H4 (cell line): Measurements from ENCODE around the gene CRISPLD2. TPM values are rescaled to one million over a fixed set of nuclear protein-coding genes. Genes with fewer than 3 reads are reported as not detected.
A peak's percentile ranks its signal among the peaks of the same experiment; 100 is the strongest.

ENCODE experiments used
- DNase-seq: peaks from one replicate; pipeline ENCODE4 v3.0.0-alpha.2; 2015; ENCODE audit warnings: low spot score
- total RNA-seq: library from RNA; depleted of rRNA; stranded (reverse); fragments of >200 nt; shearing (Covaris generic); gene quantifications from 2 replicates; pipeline ENCODE4 v1.2.3, GENCODE V29; 2014; rRNA removed

CRISPLD2 gene, protein sequence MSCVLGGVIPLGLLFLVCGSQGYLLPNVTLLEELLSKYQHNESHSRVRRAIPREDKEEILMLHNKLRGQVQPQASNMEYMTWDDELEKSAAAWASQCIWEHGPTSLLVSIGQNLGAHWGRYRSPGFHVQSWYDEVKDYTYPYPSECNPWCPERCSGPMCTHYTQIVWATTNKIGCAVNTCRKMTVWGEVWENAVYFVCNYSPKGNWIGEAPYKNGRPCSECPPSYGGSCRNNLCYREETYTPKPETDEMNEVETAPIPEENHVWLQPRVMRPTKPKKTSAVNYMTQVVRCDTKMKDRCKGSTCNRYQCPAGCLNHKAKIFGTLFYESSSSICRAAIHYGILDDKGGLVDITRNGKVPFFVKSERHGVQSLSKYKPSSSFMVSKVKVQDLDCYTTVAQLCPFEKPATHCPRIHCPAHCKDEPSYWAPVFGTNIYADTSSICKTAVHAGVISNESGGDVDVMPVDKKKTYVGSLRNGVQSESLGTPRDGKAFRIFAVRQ
- 5.7 and 10.3 TPM in 2 replicates for total RNA-seq

DNA sequence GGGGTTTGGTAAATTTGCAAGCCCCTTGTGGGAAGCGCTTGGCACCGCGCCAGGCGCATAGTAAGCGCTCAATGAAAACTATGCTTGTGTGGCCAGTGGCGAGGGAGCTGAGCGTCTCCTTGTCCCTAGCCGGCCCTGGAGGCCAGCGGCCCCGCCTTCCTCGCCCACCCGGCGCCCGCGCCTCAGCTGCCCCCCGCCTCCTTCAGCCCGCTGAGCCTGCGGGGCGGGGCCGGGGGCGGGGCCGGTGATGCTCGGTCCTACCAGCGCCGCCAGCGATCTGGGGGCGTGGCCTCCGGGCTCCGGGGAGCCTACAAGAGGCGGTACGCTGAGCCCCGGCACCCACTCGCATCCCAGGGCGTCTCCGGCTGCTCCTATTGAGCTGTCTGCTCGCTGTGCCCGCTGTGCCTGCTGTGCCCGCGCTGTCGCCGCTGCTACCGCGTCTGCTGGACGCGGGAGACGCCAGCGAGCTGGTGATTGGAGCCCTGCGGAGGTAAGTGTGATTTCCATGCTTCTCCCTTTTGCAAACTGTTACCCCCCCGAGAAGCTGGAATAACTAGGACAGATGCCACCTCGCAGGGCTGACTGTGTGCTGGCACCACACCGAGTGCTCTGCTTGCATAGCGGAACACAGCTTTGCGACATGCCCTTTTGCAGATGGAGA lies at the start of gene CRISPLD2:
CRISPLD2 (plus strand) TSS at position 342 of the 661 bp plus-strand sequence. CDS start 18,511 bp downstream, outside the sequence.
- peak; percentile 88 for DNase-seq

DNA sequence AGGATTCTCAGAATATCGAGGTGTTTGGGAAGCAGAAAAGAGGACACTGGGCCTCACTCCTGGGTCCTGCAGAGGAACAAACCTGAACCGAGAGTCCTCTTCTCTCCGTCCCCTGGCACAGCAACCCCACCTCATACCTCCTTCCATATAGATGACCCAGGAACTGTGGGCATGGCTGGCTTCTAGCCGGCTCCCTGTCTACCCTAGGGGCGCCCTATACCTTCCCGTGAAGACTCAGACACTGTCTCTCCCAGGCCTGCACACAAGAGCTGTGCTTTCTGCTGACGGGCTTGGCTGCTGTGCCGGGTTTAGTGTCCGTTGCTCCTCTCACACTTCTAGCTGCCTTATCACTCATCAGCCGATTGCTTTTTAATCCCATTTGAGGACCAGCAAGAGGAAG lies 46.5 kb upstream of the CRISPLD2 start:
- no peak for DNase-seq

DNA sequence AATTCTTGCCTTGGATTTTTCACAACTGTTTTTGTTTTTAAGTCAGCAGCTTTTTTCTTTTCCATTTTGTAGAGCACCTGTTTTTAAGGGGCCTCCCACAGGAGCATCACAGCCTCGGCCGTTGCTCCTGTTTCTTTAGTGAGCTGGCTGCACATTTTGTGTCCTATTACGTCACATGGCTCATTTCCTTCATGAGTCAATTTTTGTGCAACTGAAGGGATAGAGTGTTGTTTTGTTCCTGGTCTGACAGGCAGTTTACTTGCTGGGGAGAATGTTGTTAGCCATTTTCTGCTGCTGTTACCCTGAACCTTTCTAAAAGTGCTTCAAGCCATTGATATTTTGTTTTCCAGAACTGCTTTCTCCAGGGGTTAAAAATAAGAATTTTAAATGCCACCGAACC lies 45.0 kb upstream of the CRISPLD2 start:
- DNase-seq = no peak

DNA sequence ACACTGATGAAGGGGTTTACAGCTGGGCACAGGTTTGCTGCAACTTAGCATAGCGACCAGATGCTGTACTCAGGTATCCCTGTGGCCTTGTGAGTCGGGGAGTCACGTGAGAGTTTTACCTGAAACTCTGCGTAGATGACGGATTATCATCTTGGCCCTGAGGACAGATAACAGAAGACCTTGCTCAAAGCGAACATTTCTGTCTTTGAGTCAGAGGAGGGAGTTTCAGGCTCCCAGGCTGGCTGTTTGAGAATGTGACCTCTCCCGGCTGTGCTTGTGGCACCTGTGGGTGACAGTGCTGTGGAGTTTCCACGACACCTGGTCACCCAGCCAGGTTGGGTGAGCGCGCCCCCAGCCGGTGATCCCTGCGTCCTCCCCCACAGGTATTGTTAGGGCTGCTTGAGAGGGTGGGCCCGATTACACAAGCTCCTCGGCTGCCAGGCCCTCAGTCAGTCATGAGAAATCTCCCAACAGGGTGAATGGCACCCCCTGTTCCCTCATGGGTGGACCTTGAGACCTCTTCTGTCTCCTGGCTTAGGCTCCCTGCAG lies 44.4 kb upstream of the CRISPLD2 start:
- no peak for DNase-seq

DNA sequence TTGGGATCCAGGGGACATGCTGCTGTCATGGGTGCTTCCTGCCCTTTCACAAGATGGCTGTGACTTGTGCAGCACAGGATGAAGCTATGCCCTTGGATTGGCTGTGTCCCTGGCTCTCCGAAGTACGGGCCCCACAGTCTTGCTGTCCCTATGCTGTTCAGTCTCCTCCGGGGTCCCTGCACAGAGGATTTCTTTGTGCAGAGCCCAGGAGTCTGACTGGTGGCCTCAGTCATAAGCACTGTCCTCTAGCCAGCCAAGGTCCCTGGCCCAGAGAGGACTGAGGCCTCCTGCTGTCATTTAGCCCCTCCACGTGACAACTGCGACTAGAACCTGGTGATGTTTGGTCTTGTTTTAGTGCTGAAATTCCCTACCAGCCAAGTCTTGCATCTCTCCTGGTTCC lies 42.4 kb upstream of the CRISPLD2 start:
- no peak for DNase-seq

DNA sequence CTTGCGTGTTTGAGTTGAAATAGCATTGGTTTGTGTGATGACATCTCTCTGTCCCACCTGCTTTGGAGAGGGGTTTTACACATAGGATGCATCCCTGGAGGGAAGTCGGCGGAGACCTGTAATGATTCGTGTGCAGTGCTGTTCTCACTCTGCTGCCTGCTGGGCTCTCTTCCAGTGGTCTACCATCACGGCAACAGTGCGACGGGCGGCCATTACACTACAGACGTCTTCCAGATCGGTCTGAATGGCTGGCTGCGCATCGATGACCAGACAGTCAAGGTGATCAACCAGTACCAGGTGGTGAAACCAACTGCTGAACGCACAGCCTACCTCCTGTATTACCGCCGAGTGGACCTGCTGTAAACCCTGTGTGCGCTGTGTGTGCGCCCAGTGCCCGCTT lies 41.1 kb upstream of the CRISPLD2 start:
- no peak for DNase-seq

DNA sequence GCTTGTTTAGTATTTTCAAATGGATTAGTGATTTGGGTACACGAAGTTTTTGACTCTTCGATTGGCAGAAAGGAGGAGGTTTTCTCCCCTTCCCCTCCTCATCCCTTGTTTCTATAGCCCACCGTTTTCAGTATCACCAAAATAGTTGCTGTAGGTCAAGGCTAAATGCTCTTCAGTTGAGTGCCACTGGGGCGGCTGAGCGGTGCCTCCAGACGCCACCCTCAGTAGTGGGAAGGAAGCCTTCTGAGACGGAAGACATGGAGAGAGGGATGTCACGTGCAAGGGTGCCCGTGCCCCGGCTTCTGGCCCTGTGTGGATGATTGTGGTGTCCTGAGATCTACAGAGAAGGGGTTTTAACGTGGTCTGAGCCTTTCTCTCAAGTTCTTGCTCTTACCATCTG lies 39.7 kb upstream of the CRISPLD2 start:
- no peak for DNase-seq

DNA sequence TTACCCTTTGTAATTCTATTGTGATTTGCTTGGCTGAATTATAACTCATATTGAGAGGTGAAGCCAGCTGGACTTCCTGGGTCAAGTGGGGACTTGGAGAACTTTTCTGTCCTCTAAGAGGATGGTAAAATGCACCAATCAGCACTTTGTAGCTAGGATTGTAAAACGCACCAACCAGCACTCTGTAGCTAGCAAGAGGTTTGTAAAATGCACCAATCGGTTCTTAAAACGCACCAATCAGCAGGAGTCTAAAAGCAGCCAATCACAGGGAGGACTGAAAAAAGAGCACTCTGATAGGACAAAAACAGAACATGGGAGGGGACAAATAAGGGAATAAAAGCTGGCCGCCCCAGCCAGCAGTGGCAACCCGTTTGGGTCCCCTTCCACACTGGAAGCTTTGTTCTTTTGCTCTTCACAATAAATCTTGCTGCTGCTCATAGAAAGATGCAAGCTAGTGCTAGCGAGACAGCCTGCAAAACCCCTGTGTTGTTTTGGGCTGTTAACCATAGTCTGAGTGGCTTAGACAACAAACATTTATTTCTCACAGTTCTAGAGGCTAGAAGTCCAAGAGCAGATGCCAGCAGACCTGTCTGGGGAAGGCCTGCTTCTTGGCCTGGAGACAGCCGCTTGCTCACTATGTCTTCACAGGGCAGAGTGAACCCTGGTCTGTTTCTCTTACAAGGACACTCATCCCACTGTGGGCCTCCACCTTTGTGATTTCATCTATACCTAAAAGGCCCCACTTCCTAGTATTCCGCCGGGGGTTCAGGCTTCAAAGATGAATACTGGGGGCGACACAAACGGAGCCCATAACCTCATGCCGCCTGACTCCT lies 39.0 kb upstream of the CRISPLD2 start:
- DNase-seq = no peak

DNA sequence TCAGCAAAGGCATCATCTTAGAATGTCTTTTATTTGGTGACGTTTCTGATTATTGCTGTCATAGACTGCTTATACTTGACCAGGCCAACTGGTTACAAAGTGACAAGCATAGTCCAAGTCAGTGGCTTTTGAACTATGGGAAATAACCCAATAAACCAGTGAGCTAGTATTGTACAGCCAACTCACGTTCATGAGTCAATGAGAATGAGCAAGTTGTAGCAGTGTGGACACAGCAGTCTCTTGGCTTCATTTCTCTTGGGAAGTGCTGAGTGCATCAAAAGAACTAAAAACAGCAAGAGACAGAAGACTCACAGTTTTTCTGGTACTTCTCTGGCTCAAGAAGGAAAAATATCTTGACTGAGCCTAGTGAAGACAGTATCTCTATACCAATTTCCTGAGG lies 36.9 kb upstream of the CRISPLD2 start:
- no peak for DNase-seq

DNA sequence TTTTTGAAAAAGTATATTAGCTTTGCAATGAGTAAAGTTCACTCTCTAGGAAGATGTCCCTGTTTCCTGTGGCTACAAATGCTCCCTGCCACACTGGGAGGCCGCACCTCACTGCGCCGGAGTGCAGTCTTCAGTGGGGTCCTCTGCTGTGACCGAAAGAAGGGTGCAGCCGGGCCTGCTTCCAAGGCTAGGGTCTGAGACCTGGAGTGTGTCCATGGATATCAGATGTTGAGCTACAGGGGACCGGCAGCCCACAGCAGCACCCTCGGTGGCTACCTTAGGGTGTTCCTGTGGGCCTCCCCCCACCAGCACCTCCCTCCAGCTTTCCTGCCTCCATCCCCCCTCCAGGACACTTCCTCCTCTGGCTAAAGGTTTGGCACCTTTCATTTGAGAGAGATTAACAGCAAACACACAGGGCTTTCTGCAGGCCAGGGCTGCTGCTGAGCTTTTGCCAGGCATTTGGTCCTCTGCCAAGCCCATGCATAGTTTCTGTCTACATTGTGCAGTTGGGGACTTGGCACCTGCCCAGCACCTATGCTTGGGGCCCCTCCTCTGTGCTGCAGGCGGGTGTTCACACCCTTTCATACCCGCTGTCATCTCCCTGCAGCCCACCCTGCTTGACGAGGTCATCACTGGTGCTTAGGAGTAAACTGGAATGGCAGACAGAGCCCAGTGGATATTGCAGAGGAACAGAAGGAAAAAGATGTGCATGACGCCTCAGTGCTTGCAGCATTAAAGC lies 33.8 kb upstream of the CRISPLD2 start:
- no peak for DNase-seq

DNA sequence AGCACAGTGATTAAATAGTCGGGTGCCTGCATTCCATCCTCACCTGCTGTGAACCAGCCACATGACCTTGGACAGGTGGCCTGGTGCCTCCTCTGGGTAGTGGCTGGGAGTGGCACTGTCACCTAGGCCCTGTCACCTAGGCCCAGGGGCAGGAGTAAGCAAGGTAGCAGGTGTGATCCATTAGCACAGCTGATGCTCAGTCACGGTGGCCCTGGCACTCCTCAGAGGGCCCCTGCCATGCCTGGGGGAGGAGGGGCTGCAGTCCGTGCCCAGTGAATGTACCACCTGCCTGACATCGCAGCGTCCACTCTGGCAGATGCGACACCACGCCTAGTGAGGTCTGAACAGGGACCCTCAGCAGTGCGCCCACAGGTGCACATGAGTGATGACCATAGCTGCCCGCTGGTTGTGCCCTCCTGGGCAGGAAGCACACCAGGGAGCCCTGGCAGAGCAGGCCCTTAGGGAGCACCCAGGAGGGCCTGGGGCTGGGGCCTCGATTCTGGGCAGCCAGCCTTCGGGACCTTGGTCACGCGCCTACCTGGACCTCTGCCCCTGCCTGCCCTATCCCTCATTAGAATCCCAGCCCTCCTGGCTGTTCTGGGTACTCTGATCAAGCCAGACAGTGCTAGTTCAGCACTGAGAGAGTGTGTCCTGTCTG lies 33.1 kb upstream of the CRISPLD2 start:
- no peak for DNase-seq

DNA sequence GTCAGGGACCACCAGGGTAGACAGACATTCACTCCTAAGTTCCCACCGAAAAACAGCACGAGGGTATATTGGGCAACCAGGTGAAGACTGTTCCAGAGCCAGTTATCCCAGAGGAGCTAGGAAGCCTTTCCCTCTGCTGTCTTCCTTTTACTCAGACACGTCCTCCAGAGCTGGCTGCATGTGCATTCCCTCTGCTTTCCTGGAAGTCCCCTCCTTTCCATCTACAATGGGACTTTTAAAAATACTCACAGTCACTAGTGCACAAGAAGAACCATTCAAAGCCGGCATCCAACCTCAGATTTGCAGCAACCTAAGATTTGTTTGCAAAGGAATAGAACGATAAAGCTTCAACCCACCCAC lies 32.5 kb upstream of the CRISPLD2 start:
- DNase-seq = no peak

DNA sequence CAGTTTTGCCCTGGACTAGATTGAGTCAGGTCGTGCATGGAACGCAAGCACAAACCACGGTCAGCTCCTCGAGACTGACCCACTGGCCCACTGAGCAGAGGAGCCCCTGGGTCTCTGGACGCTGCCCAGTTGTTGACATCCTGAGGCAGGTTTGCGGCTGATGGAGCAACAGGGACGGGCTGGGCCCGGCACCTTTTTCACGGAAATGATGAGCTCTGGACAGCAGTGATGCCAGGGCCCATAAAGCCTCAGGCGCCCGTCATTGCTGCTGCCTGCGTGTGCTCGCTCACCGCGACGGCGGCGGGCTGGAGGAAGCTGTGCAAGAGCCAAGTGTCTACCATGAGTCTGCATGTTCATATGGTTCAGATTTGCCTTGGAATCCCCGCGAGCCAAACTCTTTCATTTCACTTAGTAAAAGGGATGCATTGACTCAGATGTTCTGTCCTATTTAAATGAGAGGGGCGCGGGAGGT lies 30.8 kb upstream of the CRISPLD2 start:
- DNase-seq = no peak

DNA sequence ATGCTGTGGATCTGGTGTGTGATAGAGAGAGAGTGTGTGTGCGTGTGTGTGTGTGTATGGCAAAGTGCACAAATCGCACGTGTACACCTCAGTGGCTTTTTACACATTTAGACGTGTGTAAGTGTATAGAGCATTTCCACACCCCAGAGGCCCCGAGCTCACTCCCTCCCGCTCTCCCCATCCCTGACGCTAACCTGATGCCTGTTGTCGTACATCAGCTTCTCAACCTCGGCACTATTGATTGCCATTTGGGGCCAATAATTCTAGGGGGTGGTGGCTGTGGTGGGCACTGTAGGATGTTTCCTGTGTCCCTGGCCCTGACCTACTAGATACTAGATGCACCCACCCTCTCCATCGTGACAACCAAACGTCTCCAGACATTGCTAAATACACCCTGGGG lies 30.4 kb upstream of the CRISPLD2 start:
- DNase-seq = no peak

DNA sequence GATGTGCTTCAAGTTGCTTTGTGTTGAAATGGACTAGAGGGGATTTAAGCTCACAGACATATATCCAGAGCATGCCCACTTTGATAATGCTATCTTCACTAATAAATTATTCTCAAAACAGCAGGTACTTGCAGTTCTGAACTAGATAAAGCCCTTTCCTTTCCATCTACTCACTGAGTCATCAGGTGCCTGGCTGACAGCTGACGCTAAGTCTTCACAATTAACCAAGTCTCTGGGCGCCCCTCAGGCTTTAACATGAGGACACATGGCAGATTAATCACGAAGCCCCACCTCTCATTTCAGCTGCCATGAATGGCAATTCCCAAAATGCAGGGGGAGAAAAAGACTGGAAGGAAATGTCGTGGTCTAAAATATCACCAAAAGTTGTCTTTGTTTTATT lies 29.5 kb upstream of the CRISPLD2 start:
- no peak for DNase-seq

DNA sequence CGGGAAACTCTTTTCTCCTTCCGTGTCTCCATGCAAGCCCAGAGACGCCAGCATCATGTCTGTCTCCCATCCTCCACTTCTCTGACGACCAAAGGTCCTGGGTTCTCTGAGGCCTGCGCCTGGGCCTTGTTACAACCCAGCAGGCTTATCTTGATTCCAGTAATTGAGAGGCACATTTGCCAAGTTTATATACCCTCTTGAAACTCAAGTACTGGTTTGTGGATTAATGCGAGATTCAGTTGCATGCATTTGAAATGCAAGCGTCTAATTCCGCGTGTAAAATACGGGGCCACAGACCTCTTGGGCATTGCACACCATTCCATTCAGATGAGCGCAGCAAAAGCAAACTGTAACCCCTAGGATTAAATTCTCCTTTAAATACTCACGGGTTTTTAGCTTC lies 28.7 kb upstream of the CRISPLD2 start:
- no peak for DNase-seq

DNA sequence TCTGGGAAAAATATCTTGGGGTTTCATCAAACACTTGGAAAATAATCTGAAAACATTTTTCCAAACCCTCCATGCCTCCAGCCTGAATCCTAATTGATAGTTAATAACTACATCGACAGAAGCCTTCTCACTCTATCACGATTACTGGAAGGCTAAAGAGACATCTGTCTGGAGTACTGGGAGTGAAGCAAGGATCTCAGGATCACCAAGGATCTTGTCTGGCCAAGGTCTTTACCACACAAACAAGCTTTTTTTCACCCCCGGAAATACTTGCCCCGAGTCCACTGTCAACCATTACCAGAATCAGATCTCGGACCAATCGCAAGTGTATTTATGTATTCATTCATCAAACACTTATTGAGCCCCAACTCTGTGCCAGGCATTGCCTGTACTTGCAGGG lies 28.3 kb upstream of the CRISPLD2 start:
- DNase-seq = no peak

DNA sequence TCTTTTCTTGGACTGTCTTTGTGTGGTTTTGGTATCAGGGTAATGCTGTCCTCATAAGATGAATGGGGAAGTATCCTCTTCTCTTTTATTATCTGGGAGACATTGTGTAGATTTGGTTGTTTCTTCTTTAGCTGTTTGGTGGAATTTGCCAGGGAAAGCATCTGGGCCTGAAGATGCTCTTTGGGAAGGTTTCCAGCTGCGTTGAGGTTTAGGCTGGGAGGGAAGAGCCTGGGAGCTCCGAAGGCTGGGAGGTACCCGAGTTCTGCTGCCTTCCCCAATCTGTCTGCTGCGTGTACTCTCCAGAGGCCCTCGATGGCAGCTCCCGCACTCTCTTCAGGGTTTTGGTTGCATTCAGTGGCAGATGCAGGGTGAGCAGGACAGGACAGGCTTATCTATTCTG lies 25.6 kb upstream of the CRISPLD2 start:
- DNase-seq = no peak

DNA sequence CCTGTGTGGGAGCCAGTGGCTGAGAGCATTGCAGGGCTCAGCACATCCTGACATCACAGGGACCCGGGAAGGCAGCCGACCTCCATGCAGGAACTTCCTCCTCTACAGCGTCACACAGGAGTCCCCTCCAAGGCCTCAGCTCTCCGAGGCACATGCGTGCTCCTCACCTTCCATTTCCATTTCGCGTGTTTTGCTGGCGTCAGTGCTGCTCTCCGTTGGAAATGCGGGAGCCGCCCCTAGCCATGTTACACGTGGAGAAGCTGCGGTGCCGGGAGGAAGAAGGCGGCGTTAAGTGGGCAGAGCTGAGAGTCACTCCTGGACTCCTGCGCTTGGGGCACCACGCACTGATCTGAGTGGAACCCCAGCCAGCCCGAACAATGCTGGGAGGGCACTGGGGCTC lies 25.2 kb upstream of the CRISPLD2 start:
- DNase-seq = no peak

DNA sequence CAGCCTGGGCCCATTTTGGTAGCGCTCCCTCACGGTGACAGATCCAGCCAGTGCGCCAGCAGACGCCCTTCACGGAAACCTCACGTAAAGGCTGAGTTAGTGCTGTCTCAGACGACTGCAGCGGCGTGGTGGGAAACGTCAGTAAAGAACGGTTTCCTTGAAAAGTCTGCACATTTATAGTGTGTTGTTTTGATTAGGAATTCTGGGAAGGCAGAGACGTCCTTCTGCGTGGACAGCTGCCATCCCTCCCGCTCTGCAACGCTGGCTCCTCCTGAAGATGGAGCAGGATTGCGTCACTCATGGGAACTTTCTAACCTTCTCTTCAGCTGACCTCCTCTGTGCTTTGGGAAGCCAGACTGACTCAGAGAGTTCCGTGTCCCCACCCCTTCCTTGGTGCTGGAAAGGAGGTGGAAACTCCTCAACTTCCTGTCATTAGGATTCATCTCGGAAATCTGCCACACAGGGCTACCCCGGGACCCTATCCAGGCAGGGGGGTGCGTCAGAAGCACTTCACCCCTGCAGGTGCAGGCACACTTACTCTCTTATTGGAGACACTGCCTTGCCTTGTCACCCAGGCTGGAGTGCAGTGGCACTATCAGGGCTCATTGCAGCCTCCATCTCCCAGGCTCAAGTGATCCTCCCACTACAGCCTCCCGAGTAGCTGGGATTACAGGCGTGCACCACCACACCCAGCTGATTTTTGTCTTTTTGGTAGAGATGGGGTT lies 24.3 kb upstream of the CRISPLD2 start:
- DNase-seq = no peak
